Measurements from ENCODE around the gene SLC38A3.

The SLC38A3 gene

GRCh38 chr3:50192689-50193141 lies 12.4 kb upstream of the SLC38A3 start:
- H3K36me3 ChIP-seq (ENCODE audit: insufficient read depth, insufficient read length, low read length): peaks cover 6% of the 10 kb centered on the region
- DNase-seq (ENCODE audit: low read depth, low spot score): peak; percentile 75
- no peak overlapping the region for H3K4me3 ChIP-seq (ENCODE audit: insufficient read length, low read depth)

GRCh38 chr3:50193286-50193685 lies 11.8 kb upstream of the SLC38A3 start:
- H3K4me1 ChIP-seq (ENCODE audit: insufficient read depth, insufficient read length): peaks cover 19% of the 10 kb centered on the region
- no peak for TF ChIP-seq YY1 (IDR thresholded peaks at IDR 0.05; ENCODE audit: insufficient read depth, insufficient read length)
- no peak for TF ChIP-seq ZNF274 (IDR thresholded peaks at IDR 0.05; ENCODE audit: low read depth, low read length)
- TF ChIP-seq SUZ12 (IDR thresholded peaks at IDR 0.05; ENCODE audit: extremely low read depth, insufficient read depth, insufficient read length): no peak

More at GRCh38 chr3:50192689-50193141, 12.4 kb upstream of the SLC38A3 start:
- no peaks in the 10 kb centered on the region for H3K9me3 ChIP-seq (ENCODE audit: insufficient read depth, low read length)
- no peak overlapping the region for H3K9ac ChIP-seq (ENCODE audit: insufficient read length, low read depth)
- peaks cover 19% of the 10 kb centered on the region for H3K4me1 ChIP-seq (ENCODE audit: insufficient read depth, insufficient read length)
- TF ChIP-seq SUZ12 (IDR thresholded peaks at IDR 0.05; ENCODE audit: extremely low read depth, insufficient read depth, insufficient read length): no peak
- no peak for TF ChIP-seq ZNF274 (IDR thresholded peaks at IDR 0.05; ENCODE audit: low read depth, low read length)
- no peak for TF ChIP-seq YY1 (IDR thresholded peaks at IDR 0.05; ENCODE audit: insufficient read depth, insufficient read length)
- peaks cover 3% of the 10 kb centered on the region for H3K27me3 ChIP-seq (ENCODE audit: insufficient read depth, insufficient read length)

GRCh38 chr3:50193746-50194127 lies 11.3 kb upstream of the SLC38A3 start:
- H3K9ac ChIP-seq (ENCODE audit: insufficient read length, low read depth): no peak overlapping the region
- H3K4me3 ChIP-seq (ENCODE audit: insufficient read length, low read depth): no peak overlapping the region
- H3K4me1 ChIP-seq (ENCODE audit: insufficient read depth, insufficient read length): peaks cover 19% of the 10 kb centered on the region
- TF ChIP-seq YY1 (IDR thresholded peaks at IDR 0.05; ENCODE audit: insufficient read depth, insufficient read length) (no peak), SUZ12 (IDR thresholded peaks at IDR 0.05; ENCODE audit: extremely low read depth, insufficient read depth, insufficient read length) (no peak), ZNF274 (IDR thresholded peaks at IDR 0.05; ENCODE audit: low read depth, low read length) (no peak)
- no peak for DNase-seq (ENCODE audit: low read depth, low spot score)
- H3K36me3 ChIP-seq (ENCODE audit: insufficient read depth, insufficient read length, low read length): no peaks in the 10 kb centered on the region
- H3K27me3 ChIP-seq (ENCODE audit: insufficient read depth, insufficient read length): peaks cover 3% of the 10 kb centered on the region
- H3K9me3 ChIP-seq (ENCODE audit: insufficient read depth, low read length): no peaks in the 10 kb centered on the region

More at GRCh38 chr3:50193286-50193685, 11.8 kb upstream of the SLC38A3 start:
- no peak for DNase-seq (ENCODE audit: low read depth, low spot score)
- Histone ChIP-seq H3K4me3 (ENCODE audit: insufficient read length, low read depth) (no peak overlapping the region), H3K9me3 (ENCODE audit: insufficient read depth, low read length) (no peaks in the 10 kb centered on the region), H3K36me3 (ENCODE audit: insufficient read depth, insufficient read length, low read length) (peaks cover 2% of the 10 kb centered on the region), H3K27me3 (ENCODE audit: insufficient read depth, insufficient read length) (peaks cover 3% of the 10 kb centered on the region), H3K9ac (ENCODE audit: insufficient read length, low read depth) (no peak overlapping the region)

- TF ChIP-seq ZNF274 (IDR thresholded peaks at IDR 0.05; ENCODE audit: low read depth, low read length): no peak
- no peak for TF ChIP-seq SUZ12 (IDR thresholded peaks at IDR 0.05; ENCODE audit: extremely low read depth, insufficient read depth, insufficient read length)
- TF ChIP-seq YY1 (IDR thresholded peaks at IDR 0.05; ENCODE audit: insufficient read depth, insufficient read length): no peak
- Histone ChIP-seq H3K9ac (ENCODE audit: insufficient read length, low read depth) (peak overlapping the region; percentile 28), H3K4me3 (ENCODE audit: insufficient read length, low read depth) (no peak overlapping the region), H3K27me3 (ENCODE audit: insufficient read depth, insufficient read length) (peaks cover 3% of the 10 kb centered on the region), H3K9me3 (ENCODE audit: insufficient read depth, low read length) (no peaks in the 10 kb centered on the region), H3K36me3 (ENCODE audit: insufficient read depth, insufficient read length, low read length) (no peaks in the 10 kb centered on the region), H3K4me1 (ENCODE audit: insufficient read depth, insufficient read length) (peaks cover 16% of the 10 kb centered on the region)
- DNase-seq (ENCODE audit: low read depth, low spot score): no peak
Observed at GRCh38 chr3:50194128-50194902, 10.8 kb upstream of the SLC38A3 start.

- DNase-seq (ENCODE audit: low read depth, low spot score): no peak
- H3K36me3 ChIP-seq (ENCODE audit: insufficient read depth, insufficient read length, low read length): no peaks in the 10 kb centered on the region
- no peaks in the 10 kb centered on the region for H3K9me3 ChIP-seq (ENCODE audit: insufficient read depth, low read length)
- TF ChIP-seq ZNF274 (IDR thresholded peaks at IDR 0.05; ENCODE audit: low read depth, low read length) (no peak), YY1 (IDR thresholded peaks at IDR 0.05; ENCODE audit: insufficient read depth, insufficient read length) (no peak), SUZ12 (IDR thresholded peaks at IDR 0.05; ENCODE audit: extremely low read depth, insufficient read depth, insufficient read length) (no peak)
- peaks cover 3% of the 10 kb centered on the region for H3K27me3 ChIP-seq (ENCODE audit: insufficient read depth, insufficient read length)
- no peak overlapping the region for H3K4me3 ChIP-seq (ENCODE audit: insufficient read length, low read depth)
- H3K9ac ChIP-seq (ENCODE audit: insufficient read length, low read depth): peak overlapping the region; percentile 50
- peaks cover 16% of the 10 kb centered on the region for H3K4me1 ChIP-seq (ENCODE audit: insufficient read depth, insufficient read length)
Observed at GRCh38 chr3:50194903-50195500, 10.1 kb upstream of the SLC38A3 start.

- Histone ChIP-seq H3K9me3 (ENCODE audit: insufficient read depth, low read length) (no peaks in the 10 kb centered on the region), H3K4me3 (ENCODE audit: insufficient read length, low read depth) (no peak overlapping the region), H3K36me3 (ENCODE audit: insufficient read depth, insufficient read length, low read length) (no peaks in the 10 kb centered on the region), H3K9ac (ENCODE audit: insufficient read length, low read depth) (peak overlapping the region; percentile 50), H3K4me1 (ENCODE audit: insufficient read depth, insufficient read length) (peaks cover 16% of the 10 kb centered on the region), H3K27me3 (ENCODE audit: insufficient read depth, insufficient read length) (peaks cover 3% of the 10 kb centered on the region)
- TF ChIP-seq SUZ12 (IDR thresholded peaks at IDR 0.05; ENCODE audit: extremely low read depth, insufficient read depth, insufficient read length) (no peak), ZNF274 (IDR thresholded peaks at IDR 0.05; ENCODE audit: low read depth, low read length) (no peak), YY1 (IDR thresholded peaks at IDR 0.05; ENCODE audit: insufficient read depth, insufficient read length) (no peak)
- DNase-seq (ENCODE audit: low read depth, low spot score): no peak
Observed at GRCh38 chr3:50195501-50196252, 9.4 kb upstream of the SLC38A3 start.

Measured in NT2/D1 (cell line).